ENCODE measurements around the gene DNTTIP2.
A peak's percentile ranks its signal among the peaks of the same experiment; 100 is the strongest.
"Not testable (repeated sequence)": the region's sequence is repeated elsewhere in the genome, so short reads cannot be mapped to it uniquely, and the experiment has no call there.

Gene DNTTIP2

DNA sequence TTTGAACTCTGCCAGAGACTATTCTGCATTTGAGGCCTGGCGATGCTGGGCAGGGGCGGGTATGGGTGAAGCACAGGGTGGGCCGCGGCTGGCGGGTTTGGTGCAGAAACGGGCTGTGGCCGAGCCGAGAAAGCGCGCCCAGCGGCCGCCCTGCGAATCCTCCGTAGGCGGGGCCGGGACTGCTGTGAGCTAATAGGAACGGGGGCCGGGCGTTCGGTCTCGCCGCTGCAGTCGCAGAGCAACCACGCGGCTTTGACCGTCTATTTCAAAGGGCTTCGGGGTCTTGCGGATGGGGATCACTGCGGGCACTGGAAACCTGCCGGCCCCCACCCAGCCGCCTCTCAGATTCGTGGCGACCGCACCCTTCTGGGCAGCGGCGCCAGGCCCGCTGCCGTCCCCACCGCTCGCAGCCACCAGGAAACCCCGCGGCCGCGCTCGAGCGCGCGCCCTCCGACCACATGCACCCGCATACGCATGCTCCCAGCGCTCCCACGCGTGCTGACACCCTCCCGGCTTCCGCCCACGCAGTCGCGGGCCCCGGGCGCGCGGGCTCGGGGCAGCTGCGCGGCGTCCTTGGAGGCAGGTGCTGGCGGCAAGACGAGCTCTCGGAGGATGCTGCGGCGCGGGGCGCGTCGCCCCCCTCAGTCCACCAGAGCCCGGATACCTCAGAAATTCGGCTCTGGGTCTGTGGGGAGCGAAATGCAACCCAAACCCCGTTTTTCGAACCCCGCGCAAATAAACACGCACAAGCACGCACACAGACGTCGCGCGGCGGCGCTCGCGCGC is 32.6 kb downstream of the DNTTIP2 start:
- peak; percentile 74 for DNase-seq (ENCODE audit: low read depth, low spot score)
- H3K4me3 ChIP-seq (ENCODE audit: low read length): peak overlapping the region; percentile 78

DNA sequence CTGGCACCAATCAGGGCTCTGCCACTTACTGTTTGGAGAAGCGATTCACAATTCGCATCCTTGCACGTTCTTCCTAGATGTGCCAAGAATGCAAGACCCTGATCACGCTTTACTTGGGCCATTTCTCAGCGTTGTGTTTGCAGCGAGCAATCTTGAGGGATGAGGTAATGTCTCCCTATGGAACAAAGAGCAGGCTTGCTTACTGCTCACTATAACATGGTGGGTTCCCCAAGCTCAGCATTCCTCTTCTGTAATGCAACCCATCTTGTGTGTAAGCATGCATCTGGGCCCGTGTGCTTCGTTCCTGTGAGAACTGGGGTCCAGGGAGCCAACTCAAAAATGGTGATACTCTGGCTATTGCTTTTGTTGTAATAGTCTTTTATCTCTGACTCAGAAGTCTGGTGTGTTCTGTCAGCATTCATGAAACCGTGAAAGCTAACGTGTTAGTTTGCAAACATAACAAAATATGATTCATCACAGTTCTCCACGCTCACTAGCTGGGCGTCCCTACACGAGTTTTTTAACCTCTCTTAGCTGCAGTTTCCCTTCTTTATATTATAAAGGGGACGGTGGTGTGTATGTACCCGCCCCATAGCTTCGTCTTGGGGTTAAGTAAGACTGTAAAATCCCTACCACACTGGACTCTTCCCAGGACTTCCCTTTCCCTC is 33.3 kb downstream of the DNTTIP2 start:
- DNase-seq (ENCODE audit: low read depth, low spot score): no peak
- peak overlapping the region; percentile 78 for H3K4me3 ChIP-seq (ENCODE audit: low read length)

DNA sequence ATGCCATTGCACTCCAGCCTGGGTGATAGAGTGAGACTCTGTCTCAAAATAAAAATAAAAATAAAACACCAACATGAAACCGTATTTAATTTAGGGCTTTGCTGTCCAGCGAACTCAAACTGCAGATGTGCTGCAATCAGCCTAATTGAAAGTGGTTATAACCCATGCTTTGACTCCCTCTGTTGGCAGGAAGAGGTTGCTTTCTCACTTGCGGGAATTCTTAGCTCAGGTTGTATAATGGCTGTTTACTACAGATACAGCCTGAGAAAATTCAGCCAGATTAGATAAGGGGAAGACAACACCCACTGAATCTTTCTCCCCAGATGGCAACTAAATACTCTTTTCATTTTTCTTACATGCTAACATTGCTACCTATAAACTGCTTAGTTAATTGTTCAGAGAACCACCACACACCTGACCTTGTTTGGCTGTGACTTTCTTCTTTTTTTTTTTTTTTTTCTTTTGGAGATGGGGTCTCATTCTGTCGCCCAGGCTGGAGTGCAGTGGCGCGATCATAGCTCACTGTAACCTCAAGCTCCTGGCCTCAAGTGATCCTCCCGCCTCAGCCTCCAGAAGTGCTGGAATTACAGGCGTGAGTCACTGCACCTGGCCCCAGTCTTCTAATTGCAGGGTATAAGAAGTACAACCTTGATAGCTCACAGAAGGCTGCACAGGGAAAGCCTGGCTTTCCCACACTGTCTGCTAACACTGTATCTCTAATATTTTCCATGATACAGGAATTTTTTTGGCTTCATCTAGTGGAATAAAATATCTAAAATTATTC is 34.6 kb downstream of the DNTTIP2 start:
- H3K4me3 ChIP-seq (ENCODE audit: low read length): no peak overlapping the region
- DNase-seq (ENCODE audit: low read depth, low spot score): peak; percentile 82

DNA sequence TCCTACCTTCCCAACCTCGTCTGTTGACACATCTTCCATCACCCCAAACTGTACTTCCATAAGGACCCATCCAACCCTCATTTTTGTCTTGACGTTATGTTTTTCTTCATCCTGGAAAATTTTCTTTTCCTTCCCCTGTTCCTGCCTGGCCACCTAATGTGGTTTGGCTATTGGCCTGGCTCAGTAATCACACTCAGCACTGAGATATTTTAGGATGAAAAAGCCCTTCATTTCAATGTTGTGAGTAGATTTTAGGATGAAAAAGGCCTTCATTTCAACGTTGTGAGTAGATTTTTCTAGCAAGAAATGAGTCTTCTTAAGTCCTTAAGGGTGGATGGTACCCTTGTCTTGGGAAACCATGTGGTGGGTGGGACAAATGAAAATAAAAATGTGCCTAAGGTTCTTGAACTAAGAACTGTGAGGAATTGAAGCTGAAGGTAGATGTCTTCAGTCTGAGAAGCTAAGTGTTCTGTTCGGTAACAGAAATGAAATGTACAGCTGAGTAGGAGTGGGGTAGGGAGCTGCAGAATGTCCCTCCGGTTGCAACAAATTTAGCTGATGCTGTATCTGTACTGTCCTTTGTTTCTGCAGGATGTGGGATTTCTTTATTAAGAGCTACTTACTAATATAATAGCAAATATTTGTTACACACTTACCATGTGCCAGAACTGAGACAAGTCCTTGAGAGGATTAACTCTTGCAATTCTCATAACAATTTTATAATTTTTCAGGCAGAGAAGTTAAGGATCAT is 36.1 kb downstream of the DNTTIP2 start:
- no peak overlapping the region for H3K4me3 ChIP-seq (ENCODE audit: low read length)
- DNase-seq (ENCODE audit: low read depth, low spot score): no peak

DNA sequence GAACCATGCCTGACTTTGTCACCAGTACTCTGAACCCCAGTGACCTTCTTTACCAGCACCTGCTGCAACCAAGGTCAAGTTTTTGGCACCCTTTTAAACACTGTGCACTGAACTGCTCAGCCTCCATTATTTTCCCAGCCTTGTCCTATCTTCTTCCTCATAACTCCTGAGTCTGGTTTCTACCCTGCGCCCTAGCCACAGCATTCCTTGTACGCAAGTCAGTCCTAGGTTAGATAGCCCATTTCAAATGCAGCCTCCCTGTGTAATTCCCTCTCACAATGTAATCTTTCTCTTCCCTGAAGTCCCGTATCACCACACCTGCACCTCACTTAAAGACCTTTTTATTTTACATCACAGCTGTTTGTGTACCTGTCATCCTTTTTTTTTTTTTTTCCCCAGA is 37.2 kb downstream of the DNTTIP2 start:
- DNase-seq (ENCODE audit: low read depth, low spot score): no peak

DNA sequence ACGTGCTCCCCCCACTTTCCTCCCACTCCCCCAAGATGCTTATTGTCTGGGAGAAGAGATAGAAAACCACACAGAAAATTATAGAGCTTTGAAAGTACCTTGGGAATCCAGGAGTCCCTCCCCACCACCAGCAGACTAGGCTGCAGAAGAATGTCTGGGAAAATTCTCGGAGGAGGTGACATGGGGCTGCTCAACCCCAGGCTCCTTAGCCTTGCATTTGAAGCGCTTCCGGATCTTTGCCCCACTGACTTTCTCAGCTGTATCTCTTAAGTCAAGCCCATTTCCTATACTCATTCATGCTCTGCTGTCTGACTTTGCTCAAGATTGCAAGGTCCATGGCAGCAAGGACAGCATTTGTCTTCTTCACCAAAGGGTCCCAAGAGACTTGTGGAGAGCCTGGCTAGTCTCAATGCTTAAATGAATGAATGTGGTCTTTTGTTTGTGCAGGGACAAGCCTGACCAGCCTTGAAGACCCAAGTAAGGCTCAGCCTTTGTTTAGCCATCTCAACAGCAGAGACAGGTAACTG is 38.0 kb downstream of the DNTTIP2 start:
- H3K4me3 ChIP-seq (ENCODE audit: low read length): no peak overlapping the region
- DNase-seq (ENCODE audit: low read depth, low spot score): no peak

More for the DNA sequence above, 37.2 kb downstream of the DNTTIP2 start:
- no peak overlapping the region for H3K4me3 ChIP-seq (ENCODE audit: low read length)

DNA sequence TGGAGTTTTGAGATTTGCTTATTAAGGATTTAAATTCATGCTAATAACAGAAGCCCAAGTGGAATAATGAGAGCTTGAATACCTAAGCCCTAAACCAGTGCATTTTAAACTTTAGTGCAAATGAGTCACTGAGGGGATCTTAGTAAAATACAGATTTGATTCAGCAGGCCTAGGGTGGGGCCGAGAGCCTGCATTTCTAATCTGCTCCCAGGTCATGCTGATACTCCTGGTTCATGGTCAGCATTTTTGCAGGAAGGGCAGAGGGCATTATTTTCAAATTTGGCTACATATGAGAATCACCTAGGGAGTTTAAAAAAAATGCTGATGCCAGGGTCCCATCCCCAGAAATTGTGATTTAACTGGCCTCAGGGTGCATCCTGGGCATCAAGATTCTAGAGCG is 39.3 kb downstream of the DNTTIP2 start:
- H3K4me3 ChIP-seq (ENCODE audit: low read length): no peak overlapping the region
- no peak for DNase-seq (ENCODE audit: low read depth, low spot score)

DNA sequence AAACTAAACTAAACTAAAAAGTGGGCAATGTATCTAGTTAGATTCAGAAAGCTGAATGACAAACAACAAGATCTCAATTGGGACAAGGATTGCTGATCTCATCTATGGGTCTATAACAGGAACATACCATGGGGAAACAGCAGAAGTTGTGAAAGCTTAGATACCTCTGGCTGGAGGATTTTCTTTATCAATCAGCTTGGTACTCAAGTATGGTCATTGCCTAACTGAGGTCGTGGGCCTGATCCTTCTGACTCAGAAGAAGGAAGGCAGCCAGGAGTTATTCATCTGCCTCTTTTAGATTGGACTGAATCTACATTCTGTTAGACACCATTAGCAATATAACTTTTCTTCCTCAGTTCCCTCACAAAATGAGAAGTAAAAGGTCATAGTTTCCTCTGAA is 39.7 kb downstream of the DNTTIP2 start:
- H3K4me3 ChIP-seq (ENCODE audit: low read length): no peak overlapping the region
- DNase-seq (ENCODE audit: low read depth, low spot score): no peak

DNA sequence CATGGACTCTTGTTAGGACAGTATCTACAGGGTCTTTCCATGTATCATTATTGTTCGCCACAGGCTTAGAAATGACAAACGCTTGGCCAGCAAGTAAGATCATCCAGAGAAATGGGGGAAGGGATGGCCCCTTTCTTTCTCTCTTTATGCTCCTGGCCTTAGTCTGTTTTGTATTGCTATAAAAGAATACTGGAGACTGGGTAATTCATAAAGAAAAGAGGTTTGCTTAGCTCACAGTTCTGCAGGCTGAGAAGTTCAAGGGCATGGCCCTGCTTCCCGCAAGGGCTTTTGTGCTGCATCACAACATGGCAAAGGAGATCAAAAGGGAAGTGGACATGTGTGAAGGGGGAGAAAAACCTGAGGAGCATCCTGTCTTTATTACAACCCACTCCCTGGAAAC is 41.0 kb downstream of the DNTTIP2 start:
- H3K4me3 ChIP-seq (ENCODE audit: low read length): no peak overlapping the region
- no peak for DNase-seq (ENCODE audit: low read depth, low spot score)

DNA sequence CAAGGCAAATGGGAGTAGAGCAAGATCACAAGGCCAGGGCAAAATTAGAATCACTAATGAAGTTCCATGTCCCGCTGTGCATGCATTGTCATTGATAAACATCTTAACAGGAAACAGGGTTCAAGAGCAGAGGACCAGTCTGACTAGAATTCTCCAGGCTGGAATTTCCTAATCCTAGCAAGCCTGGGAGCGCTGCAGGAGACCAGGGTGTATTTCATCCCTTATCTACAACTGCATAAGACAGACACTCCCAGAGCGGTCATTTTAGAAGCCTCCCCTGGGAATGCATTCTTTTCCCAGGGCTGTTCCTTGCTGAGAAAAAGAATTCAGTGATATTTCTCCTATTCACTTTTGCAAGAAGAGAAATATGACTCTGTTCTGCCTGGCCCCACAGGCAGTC is 45.7 kb downstream of the DNTTIP2 start:
- DNase-seq (ENCODE audit: low read depth, low spot score); H3K4me3 ChIP-seq (ENCODE audit: low read length): not testable (repeated sequence)

DNA sequence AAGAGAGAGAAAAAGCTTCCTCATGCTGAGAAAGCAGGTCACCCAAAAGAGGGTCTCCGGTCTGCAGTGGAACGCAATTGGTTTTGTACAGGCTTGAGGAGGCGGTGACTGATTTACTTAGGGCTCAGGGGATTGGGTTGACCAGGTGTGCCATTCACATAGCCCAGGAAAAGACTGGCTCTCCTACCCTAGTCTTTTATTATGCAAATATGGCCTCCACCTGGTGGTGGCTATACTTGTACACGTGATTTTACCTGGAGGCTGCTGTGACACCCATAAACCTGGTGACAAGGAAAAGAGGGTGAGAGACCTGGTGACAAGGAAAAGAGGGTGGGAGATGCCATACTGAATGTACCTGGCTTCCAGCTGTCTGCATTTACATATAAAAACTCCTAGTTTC is 49.9 kb downstream of the DNTTIP2 start:
- no peak for DNase-seq (ENCODE audit: low read depth, low spot score)
- H3K4me3 ChIP-seq (ENCODE audit: low read length): no peak overlapping the region

DNA sequence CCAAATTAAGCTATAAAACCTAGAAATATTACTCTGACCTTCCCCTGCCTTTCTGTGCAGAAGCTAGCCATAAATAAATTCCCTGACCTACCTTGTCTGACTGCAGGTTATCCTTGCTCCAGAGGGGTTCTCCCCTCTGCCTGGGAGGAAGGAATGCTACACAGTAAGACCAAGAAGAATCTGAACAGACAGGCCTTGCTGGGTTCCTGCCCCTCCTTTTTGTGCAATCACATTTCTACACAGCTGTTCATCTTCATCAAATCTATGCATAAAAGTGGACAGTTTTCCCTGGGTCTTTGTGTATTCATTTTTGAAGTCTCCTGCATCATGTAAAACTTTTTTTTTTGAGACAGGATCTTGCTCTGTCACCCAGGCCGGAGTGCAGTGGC is 50.6 kb downstream of the DNTTIP2 start:
- H3K4me3 ChIP-seq (ENCODE audit: low read length): no peak overlapping the region
- DNase-seq (ENCODE audit: low read depth, low spot score): no peak

DNA sequence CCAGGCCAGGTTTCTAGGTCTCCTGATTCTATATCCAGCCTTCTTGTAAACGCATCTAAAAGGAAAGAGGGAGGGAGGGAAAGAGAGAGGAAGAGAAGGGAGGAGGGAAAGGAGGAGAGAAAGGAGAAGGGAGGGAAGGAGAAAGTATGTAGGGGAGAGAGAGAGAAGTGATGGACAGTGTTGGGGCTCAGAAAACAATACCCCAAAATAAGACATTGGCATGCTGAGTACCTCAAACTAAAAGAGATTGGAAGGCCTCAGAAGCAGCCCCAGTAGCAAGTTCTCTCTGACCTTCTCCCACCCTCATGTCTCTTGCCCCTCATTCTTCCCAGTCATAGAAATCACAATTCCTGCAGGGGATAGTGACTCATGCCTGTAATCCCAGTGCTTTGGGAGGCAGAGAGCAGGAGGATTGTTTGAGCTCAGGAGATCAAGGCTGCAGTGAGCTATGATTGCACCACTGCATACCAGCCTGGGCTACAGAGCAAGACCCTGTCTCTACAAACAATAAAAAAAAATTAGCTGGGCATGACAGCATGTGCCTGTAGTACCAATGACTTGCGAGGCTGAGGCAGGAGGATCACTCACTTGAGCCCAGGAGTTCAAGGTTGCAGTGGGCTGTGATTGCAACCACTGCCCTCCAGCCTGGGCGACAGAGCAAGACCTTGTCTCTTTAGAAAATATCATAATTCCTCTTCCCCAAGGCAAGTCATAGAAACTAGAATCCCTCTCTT is 51.2 kb downstream of the DNTTIP2 start:
- H3K4me3 ChIP-seq (ENCODE audit: low read length): no peak overlapping the region
- DNase-seq (ENCODE audit: low read depth, low spot score): no peak

DNA sequence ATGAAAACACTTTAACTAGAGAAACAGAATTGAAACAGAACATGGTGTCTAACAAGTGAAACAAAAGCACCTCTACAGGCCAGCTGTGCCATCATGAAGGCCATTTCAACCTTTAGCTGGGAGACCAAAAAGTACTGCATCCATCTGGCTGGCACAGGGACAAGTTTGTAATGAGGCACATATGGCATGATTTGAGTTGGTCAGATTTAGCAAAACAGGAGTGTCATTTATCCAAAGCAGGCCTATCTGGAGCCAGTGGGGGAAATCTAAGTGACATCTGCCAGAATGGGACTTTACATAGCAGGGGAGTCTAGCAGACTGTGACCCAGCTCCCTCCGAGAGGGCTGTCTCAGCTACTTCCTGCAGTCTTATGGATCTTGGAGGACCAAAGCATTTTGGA is 51.9 kb downstream of the DNTTIP2 start:
- DNase-seq (ENCODE audit: low read depth, low spot score): no peak
- no peak overlapping the region for H3K4me3 ChIP-seq (ENCODE audit: low read length)

DNA sequence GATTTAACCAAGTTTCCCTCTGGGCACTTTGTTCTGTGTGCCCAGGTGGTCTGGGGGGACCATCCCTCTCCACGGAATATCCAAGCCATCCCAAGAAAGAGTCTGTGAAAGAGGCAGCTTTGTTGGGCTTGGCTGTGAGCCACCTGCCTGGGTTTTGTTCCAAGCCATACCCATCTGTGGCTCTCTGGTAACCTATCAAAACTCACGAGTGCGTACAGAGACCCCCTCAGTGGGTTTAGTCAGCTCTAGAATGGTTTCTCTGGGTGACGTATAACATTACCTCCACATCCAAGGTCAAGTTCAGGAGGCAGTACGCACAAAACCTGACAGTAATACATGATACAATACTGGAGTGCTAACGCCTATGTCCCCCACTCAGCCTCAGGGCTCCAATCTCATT is 54.2 kb downstream of the DNTTIP2 start:
- H3K4me3 ChIP-seq (ENCODE audit: low read length): no peak overlapping the region
- no peak for DNase-seq (ENCODE audit: low read depth, low spot score)

DNA sequence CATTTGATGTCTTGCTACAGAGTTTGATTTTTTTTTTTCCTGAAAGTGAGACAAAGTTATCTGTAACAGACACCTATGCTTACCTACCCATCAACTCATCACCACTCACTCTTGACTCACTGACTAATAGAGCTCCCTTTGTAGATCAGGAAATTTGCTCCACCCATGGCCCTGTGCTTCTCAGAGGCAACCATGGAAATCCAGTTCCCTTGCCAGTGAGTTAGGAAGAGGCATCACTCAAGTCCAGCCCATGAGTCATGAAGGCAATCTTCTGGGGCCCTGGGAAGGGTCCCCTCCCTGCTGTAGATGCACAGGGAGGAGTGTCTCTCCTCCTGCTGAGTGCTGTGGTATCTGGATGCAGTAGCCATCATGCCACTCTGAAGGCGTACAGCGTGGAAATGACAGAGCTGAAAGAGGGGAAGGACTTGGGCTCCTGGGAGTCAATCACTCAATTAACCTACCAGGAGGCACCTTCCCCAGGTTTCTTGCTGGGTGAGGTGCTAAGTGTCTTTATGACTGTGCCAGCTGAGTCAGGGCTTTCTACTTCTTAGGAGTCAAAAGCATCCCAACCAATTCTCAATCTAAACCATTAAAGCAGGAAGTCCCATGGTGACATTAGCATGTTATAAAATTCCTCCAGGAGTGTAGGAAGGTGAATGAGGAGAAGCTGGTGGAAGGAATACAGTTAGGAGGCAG is 56.1 kb downstream of the DNTTIP2 start:
- no peak overlapping the region for H3K4me3 ChIP-seq (ENCODE audit: low read length)
- DNase-seq (ENCODE audit: low read depth, low spot score): no peak

DNA sequence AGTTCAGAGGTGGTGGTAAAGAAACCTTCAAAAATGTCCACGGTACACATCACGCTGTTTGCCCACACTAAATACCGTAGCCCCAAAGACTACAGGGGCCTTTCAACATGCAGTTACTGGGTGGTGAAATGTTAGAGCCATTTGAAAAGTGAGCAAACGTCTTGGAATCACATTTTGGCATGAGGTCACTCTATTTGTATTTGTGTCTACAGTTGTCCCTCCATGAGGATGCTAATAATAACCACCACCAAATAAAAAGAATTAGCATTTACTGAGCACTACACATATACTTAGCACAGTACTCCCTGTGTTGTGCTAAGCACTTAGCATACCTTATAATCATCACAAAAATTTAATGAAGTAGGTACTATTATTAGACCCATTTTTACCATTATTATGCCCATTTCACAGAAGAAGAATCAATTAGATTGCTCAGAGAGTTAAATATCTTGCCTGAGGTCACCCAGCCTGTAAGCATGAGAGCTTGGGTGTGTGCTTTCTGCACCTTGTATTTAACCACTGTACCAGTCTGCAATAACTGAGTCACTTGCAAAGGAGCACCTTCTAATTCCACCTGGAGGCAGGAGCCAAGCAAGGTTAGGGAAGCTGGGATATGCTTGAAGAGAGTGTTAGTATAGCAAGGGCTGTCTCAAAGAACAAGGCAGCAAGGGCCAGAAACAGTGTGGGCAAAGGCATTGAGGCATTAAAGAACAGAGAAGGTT is 57.4 kb downstream of the DNTTIP2 start:
- no peak overlapping the region for H3K4me3 ChIP-seq (ENCODE audit: low read length)
- no peak for DNase-seq (ENCODE audit: low read depth, low spot score)
